HL-60 (cell line): ENCODE data around the gene ADAMTS12.

Experiments
- GABPA ChIP-seq: IDR thresholded peaks from 2 replicates; pipeline ENCODE4 v1.6.1; 2012; ENCODE audit warnings: low read depth
- POLR2AphosphoS5 ChIP-seq: IDR thresholded peaks from 2 replicates; pipeline ENCODE4 v1.6.1; 2012; ENCODE audit warnings: low read depth
- REST ChIP-seq: IDR thresholded peaks from 2 replicates; pipeline ENCODE4 v1.6.1; 2012; ENCODE audit warnings: low read depth; ENCODE audit not compliant: insufficient replicate concordance
- SPI1 ChIP-seq: IDR thresholded peaks from 2 replicates; pipeline ENCODE4 v1.6.1; 2012; ENCODE audit warnings: low read depth, mild to moderate bottlenecking, borderline replicate concordance
- TF ChIP-seq, protein P1 (sequence below): IDR thresholded peaks from one replicate; pipeline ENCODE4 v1.5.1; 2011; ENCODE audit warnings: low read length, control low read depth, inconsistent platforms; ENCODE audit not compliant: insufficient read depth

GRCh38 chr5:33883482-33883881 is 8.3 kb downstream of the ADAMTS12 start:
- TF ChIP-seq, protein P1, sequence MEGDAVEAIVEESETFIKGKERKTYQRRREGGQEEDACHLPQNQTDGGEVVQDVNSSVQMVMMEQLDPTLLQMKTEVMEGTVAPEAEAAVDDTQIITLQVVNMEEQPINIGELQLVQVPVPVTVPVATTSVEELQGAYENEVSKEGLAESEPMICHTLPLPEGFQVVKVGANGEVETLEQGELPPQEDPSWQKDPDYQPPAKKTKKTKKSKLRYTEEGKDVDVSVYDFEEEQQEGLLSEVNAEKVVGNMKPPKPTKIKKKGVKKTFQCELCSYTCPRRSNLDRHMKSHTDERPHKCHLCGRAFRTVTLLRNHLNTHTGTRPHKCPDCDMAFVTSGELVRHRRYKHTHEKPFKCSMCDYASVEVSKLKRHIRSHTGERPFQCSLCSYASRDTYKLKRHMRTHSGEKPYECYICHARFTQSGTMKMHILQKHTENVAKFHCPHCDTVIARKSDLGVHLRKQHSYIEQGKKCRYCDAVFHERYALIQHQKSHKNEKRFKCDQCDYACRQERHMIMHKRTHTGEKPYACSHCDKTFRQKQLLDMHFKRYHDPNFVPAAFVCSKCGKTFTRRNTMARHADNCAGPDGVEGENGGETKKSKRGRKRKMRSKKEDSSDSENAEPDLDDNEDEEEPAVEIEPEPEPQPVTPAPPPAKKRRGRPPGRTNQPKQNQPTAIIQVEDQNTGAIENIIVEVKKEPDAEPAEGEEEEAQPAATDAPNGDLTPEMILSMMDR, result no peak
- no peak for TF ChIP-seq POLR2AphosphoS5
- no peak for TF ChIP-seq REST
- TF ChIP-seq SPI1, result no peak
- no peak for TF ChIP-seq GABPA
